ENCODE results near the gene PIBF1. TPM values are rescaled to one million over a fixed set of nuclear protein-coding genes. Genes with fewer than 3 reads are reported as not detected.
A peak's percentile ranks its signal among the peaks of the same experiment; 100 is the strongest.

The PIBF1 gene
- total RNA-seq, 2 experiments from 2014 or later, result 25.5 to 28.6 TPM

GRCh38 chr13:73056565-73056962 is 274.6 kb downstream of the PIBF1 start:
- Mint-ChIP-seq H3K27ac (no peak overlapping the region), H3K36me3 (no peaks in the 10 kb centered on the region), H3K27me3 (peaks cover 26% of the 10 kb centered on the region), H3K4me3 (no peak overlapping the region), H3K4me1 (peaks cover 18% of the 10 kb centered on the region), H3K9me3 (no peaks in the 10 kb centered on the region)
- DNase-seq (no peak), ATAC-seq (ENCODE audit: low read depth) (no peak)
- POLR2A ChIA-PET, result no interaction called here

- H3K27ac Mint-ChIP-seq, result no peak overlapping the region
- peaks cover 26% of the 10 kb centered on the region for H3K27me3 Mint-ChIP-seq
Measured at GRCh38 chr13:73057284-73058063, 275.5 kb downstream of the PIBF1 start.

GRCh38 chr13:73058064-73058313 is 276.1 kb downstream of the PIBF1 start:
- Mint-ChIP-seq H3K9me3 (no peaks in the 10 kb centered on the region), H3K36me3 (peaks cover 11% of the 10 kb centered on the region), H3K4me3 (peak overlapping the region; percentile 86), H3K4me1 (peaks cover 22% of the 10 kb centered on the region), H3K27me3 (peaks cover 26% of the 10 kb centered on the region), H3K27ac (no peak overlapping the region)
- DNase-seq (no peak), ATAC-seq (ENCODE audit: low read depth) (no peak)
- POLR2A ChIA-PET, result interaction anchor here (0.6 to 1.2 kb wide), 2 partner anchors 657 to 708 kb away, joined by 3 read pairs; no protein-coding TSS in a partner anchor

More at GRCh38 chr13:73057284-73058063, 275.5 kb downstream of the PIBF1 start:
- Mint-ChIP-seq H3K9me3 (no peaks in the 10 kb centered on the region), H3K4me1 (peaks cover 22% of the 10 kb centered on the region), H3K36me3 (peaks cover 8% of the 10 kb centered on the region), H3K4me3 (no peak overlapping the region)
- DNase-seq, result no peak
- no peak for ATAC-seq (ENCODE audit: low read depth)
- POLR2A ChIA-PET, result no interaction called here

GRCh38 chr13:73058432-73058735 is 276.5 kb downstream of the PIBF1 start:
- Mint-ChIP-seq H3K36me3 (peaks cover 13% of the 10 kb centered on the region), H3K27me3 (peaks cover 26% of the 10 kb centered on the region), H3K27ac (peak overlapping the region; percentile 89), H3K9me3 (no peaks in the 10 kb centered on the region), H3K4me1 (peaks cover 22% of the 10 kb centered on the region), H3K4me3 (peak overlapping the region; percentile 86)
- ATAC-seq (ENCODE audit: low read depth) (no peak), DNase-seq (no peak)
- POLR2A ChIA-PET, result interaction anchor here (0.6 to 1.2 kb wide), 3 partner anchors 249 to 708 kb away, joined by 3 read pairs; no protein-coding TSS in a partner anchor

- ATAC-seq (ENCODE audit: low read depth) (peak; percentile 96), DNase-seq (peak; percentile 99)
- Mint-ChIP-seq H3K9me3 (no peaks in the 10 kb centered on the region), H3K27me3 (peaks cover 26% of the 10 kb centered on the region), H3K27ac (peak within 1 kb of the TSS; percentile 89), H3K36me3 (peaks cover 13% of the 10 kb centered on the region), H3K4me1 (peaks cover 22% of the 10 kb centered on the region), H3K4me3 (peak within 1 kb of the TSS; percentile 88)
- POLR2A ChIA-PET, result interaction anchor here (0.8 to 1.6 kb wide), 5 partner anchors 10 to 707 kb away, joined by 3 to 5 read pairs (median 3); no protein-coding TSS in a partner anchor
Measured at GRCh38 chr13:73058736-73059459, 277.0 kb downstream of the PIBF1 start, which contains the start of gene KLF5. KLF5 (plus strand) TSS chr13:73059005; CDS start chr13:73059328, 323 bp downstream.

DNA sequence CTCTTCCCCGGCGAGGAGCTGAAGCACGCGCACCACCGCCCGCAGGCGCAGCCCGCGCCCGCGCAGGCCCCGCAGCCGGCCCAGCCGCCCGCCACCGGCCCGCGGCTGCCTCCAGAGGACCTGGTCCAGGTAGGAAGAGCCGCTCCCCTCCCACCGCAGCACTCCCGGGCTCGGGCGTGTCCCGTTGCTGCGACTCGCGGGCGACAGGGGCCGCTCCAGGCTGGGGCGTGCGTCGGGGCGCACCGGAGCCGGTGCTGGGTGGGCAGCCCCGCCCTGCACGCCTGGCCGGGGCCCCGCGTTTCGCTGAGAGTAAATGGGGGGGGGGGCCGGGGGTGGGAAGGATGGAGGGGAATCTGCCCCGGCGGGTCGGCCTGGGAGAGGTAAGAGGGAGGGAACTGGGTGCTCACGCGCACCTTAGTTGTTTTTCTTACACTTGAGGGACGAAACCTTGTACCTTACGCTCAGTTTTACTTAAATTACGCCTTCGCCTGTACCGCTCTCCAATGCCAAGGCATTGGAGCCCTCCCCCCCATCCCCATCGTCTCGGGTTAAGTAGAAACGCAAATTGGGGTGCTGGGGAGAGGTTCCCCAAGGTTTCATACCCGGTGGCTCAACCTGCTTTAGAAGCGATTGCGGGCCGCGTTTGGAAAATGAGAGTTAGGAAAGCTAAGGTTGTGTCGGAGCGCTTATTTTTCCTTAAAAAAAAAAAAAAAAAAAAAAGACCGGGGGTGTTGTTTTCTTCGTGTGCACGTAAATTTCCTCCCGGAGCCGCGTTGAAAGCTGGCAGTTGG is 277.7 kb downstream of the PIBF1 start:
- H3K27ac Mint-ChIP-seq, result peak overlapping the region; percentile 64
- H3K27me3 Mint-ChIP-seq, result peaks cover 26% of the 10 kb centered on the region
- peaks cover 22% of the 10 kb centered on the region for H3K4me1 Mint-ChIP-seq
- no peaks in the 10 kb centered on the region for H3K9me3 Mint-ChIP-seq
- peaks cover 18% of the 10 kb centered on the region for H3K36me3 Mint-ChIP-seq
- DNase-seq (peak; percentile 78), ATAC-seq (ENCODE audit: low read depth) (peak; percentile 32)
- POLR2A ChIA-PET, result interaction anchor here (0.6 to 1.6 kb wide), 8 partner anchors 9 to 706 kb away, joined by 3 to 5 read pairs (median 3); no protein-coding TSS in a partner anchor
- peak overlapping the region; percentile 88 for H3K4me3 Mint-ChIP-seq

GRCh38 chr13:73060251-73061160 is 278.6 kb downstream of the PIBF1 start:
- peak overlapping the region; percentile 7 for H3K27ac Mint-ChIP-seq
- H3K4me1 Mint-ChIP-seq, result peaks cover 22% of the 10 kb centered on the region
- H3K4me3 Mint-ChIP-seq, result peak overlapping the region; percentile 88
- H3K36me3 Mint-ChIP-seq, result peaks cover 18% of the 10 kb centered on the region
- peaks cover 24% of the 10 kb centered on the region for H3K27me3 Mint-ChIP-seq
- POLR2A ChIA-PET, result interaction anchor here (0.6 to 1.6 kb wide), 4 partner anchors 12 to 642 kb away, joined by 3 to 5 read pairs (median 4); no protein-coding TSS in a partner anchor
- ATAC-seq (ENCODE audit: low read depth) (no peak), DNase-seq (peak; percentile 35)
- no peaks in the 10 kb centered on the region for H3K9me3 Mint-ChIP-seq

DNA sequence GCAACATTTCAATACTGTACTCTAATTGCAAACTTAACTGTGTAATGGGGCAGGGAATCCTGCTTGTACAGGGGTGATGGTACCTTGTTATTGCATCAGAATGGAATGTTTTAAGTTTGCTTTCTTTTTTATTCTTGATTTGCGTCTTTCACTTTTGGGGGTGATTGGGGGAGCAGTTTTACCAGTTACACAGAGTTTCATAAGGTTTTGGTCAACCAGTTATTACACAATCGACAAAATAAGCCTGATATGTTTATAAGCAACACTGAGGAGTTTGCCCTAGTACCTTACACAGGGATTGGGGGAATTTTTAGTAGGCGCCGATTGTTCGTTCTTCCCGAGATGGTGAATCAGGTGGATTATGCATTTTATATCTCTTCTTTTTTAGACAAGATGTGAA is 279.5 kb downstream of the PIBF1 start:
- Mint-ChIP-seq H3K4me3 (no peak overlapping the region), H3K27ac (no peak overlapping the region), H3K36me3 (peaks cover 18% of the 10 kb centered on the region), H3K9me3 (no peaks in the 10 kb centered on the region), H3K4me1 (peaks cover 22% of the 10 kb centered on the region), H3K27me3 (peaks cover 14% of the 10 kb centered on the region)
- ATAC-seq (ENCODE audit: low read depth) (no peak), DNase-seq (no peak)
- POLR2A ChIA-PET, result no interaction called here

DNA sequence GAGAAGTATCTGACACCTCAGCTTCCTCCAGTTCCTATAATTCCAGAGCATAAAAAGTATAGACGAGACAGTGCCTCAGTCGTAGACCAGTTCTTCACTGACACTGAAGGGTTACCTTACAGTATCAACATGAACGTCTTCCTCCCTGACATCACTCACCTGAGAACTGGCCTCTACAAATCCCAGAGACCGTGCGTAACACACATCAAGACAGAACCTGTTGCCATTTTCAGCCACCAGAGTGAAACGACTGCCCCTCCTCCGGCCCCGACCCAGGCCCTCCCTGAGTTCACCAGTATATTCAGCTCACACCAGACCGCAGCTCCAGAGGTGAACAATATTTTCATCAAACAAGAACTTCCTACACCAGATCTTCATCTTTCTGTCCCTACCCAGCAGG is 279.9 kb downstream of the PIBF1 start:
- DNase-seq (no peak), ATAC-seq (ENCODE audit: low read depth) (no peak)
- Mint-ChIP-seq H3K27ac (no peak overlapping the region), H3K4me1 (peaks cover 22% of the 10 kb centered on the region), H3K27me3 (peaks cover 11% of the 10 kb centered on the region), H3K36me3 (peaks cover 18% of the 10 kb centered on the region), H3K4me3 (no peak overlapping the region), H3K9me3 (no peaks in the 10 kb centered on the region)
- POLR2A ChIA-PET, result no interaction called here

GRCh38 chr13:73062468-73062867 is 280.5 kb downstream of the PIBF1 start:
- ATAC-seq (ENCODE audit: low read depth) (no peak), DNase-seq (no peak)
- Mint-ChIP-seq H3K4me1 (peaks cover 22% of the 10 kb centered on the region), H3K9me3 (no peaks in the 10 kb centered on the region), H3K36me3 (peaks cover 19% of the 10 kb centered on the region), H3K27ac (no peak overlapping the region), H3K4me3 (no peak overlapping the region), H3K27me3 (peaks cover 6% of the 10 kb centered on the region)
- POLR2A ChIA-PET, result no interaction called here

GRCh38 chr13:73063166-73063565 is 281.2 kb downstream of the PIBF1 start:
- Mint-ChIP-seq H3K9me3 (no peaks in the 10 kb centered on the region), H3K36me3 (peaks cover 21% of the 10 kb centered on the region), H3K27me3 (peaks cover 2% of the 10 kb centered on the region), H3K4me1 (peaks cover 20% of the 10 kb centered on the region), H3K27ac (no peak overlapping the region), H3K4me3 (no peak overlapping the region)
- no peak for DNase-seq
- POLR2A ChIA-PET, result no interaction called here
- no peak for ATAC-seq (ENCODE audit: low read depth)

GRCh38 chr13:73065036-73065435 is 283.1 kb downstream of the PIBF1 start:
- ATAC-seq (ENCODE audit: low read depth) (no peak), DNase-seq (no peak)
- H3K4me3 Mint-ChIP-seq, result no peak overlapping the region
- peaks cover 21% of the 10 kb centered on the region for H3K36me3 Mint-ChIP-seq
- no peak overlapping the region for H3K27ac Mint-ChIP-seq
- H3K4me1 Mint-ChIP-seq, result peaks cover 14% of the 10 kb centered on the region
- POLR2A ChIA-PET, result no interaction called here
- no peaks in the 10 kb centered on the region for H3K27me3 Mint-ChIP-seq
- no peaks in the 10 kb centered on the region for H3K9me3 Mint-ChIP-seq
